MM.1S (cell line): Measurements from ENCODE around the gene HNMT.

Experiments
- EZH2phosphoT487 ChIP-seq: fragments of 300-600 bp; sonication (generic); IDR thresholded peaks from 2 replicates; pipeline ENCODE4 v1.6.1; 2018; ENCODE audit warnings: antibody characterized with exemption, low read length
- TF ChIP-seq, protein P1 (sequence below): fragments of 300-600 bp; sonication (generic); IDR thresholded peaks from 2 replicates; pipeline ENCODE4 v1.5.1; 2016; ENCODE audit warnings: antibody characterized with exemption, low read length, mixed read lengths

DNA sequence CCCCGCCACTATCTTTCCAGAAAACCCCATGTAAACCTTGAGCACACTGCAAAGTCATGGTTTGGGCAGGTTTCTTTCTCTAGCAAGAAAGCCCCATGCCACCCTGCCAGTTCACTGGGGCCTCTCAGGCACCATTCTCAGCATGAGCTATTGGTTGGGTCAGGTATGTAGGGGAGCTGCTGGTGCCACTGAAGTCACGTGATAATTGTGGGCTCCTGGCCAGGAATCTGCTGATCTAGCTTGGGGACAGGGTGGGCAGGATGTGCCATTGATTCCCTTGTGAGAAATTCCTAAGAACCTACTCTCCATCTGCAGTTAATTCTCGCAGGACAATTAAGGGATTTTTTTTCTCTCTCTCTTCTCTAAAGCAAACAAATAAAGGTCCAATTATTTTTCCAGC is 26.5 kb upstream of the HNMT start:
- TF ChIP-seq, protein P1, sequence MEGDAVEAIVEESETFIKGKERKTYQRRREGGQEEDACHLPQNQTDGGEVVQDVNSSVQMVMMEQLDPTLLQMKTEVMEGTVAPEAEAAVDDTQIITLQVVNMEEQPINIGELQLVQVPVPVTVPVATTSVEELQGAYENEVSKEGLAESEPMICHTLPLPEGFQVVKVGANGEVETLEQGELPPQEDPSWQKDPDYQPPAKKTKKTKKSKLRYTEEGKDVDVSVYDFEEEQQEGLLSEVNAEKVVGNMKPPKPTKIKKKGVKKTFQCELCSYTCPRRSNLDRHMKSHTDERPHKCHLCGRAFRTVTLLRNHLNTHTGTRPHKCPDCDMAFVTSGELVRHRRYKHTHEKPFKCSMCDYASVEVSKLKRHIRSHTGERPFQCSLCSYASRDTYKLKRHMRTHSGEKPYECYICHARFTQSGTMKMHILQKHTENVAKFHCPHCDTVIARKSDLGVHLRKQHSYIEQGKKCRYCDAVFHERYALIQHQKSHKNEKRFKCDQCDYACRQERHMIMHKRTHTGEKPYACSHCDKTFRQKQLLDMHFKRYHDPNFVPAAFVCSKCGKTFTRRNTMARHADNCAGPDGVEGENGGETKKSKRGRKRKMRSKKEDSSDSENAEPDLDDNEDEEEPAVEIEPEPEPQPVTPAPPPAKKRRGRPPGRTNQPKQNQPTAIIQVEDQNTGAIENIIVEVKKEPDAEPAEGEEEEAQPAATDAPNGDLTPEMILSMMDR, result no peak
- TF ChIP-seq EZH2phosphoT487, result no peak
